ENCODE data around the gene SUN2. TPM values are rescaled to one million over a fixed set of nuclear protein-coding genes. Genes with fewer than 3 reads are reported as not detected.
A peak's percentile ranks its signal among the peaks of the same experiment; 100 is the strongest.

The SUN2 gene
- total and polyA plus RNA-seq, 9 of the 15 experiments (the other 6 are each of a cell fraction or from before 2014, with no cell fraction given), result 0.11 to 42.6 (median 16.7) TPM

DNA sequence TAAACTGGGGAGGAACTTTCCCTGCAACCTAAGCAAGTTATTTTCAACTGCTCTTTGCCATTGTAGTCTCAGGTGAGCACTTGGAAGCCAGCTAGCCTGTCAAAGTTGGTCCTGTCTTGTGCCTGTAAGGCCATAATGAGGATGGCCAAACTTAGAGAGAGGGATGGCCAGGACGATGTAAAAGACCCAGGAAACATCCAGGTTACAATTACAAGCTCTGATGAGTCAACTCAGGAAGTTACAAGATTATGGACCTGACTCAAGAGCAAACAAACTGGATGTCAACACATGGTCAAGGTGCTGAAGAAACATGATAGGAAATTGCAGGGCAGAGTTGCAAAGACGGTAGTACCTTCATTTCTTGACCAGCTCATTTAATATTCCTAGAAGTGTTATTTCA, 48.5 kb downstream of the SUN2 start (continued):
- TF ChIP-seq GTF2A2 (tag; IDR thresholded peaks at IDR 0.05) (no peak), NRF1 (conservative IDR thresholded peaks at IDR 0.05 in 1 of 2, IDR thresholded peaks at IDR 0.05 in 1 of 2) (no peak), CTBP1 (IDR thresholded peaks at IDR 0.05; ENCODE audit: borderline replicate concordance) (peak; percentile 70), FOXA1 (IDR thresholded peaks at IDR 0.05; ENCODE audit: borderline replicate concordance) (no peak), TFAM (CRISPR knock-in tag; conservative IDR thresholded peaks at IDR 0.05) (no peak), RBM14 (IDR thresholded peaks at IDR 0.05; ENCODE audit: borderline replicate concordance, insufficient read depth, low read depth, low read length) (no peak), TARDBP (IDR thresholded peaks at IDR 0.05) (no peak), FOSL1 (tag; conservative IDR thresholded peaks at IDR 0.05) (peak; percentile 62), ZFP30 (CRISPR knock-in tag; IDR thresholded peaks at IDR 0.05; ENCODE audit: borderline replicate concordance) (no peak), PRPF4 (IDR thresholded peaks at IDR 0.05; ENCODE audit: insufficient read depth, low read depth, low read length, poor library complexity, severe bottlenecking) (no peak), NR4A1 (CRISPR knock-in tag; IDR thresholded peaks at IDR 0.05) (no peak), NR4A1 (tag; IDR thresholded peaks at IDR 0.05) (no peak), ZSCAN32 (CRISPR knock-in tag; IDR thresholded peaks at IDR 0.05) (no peak), NONO (IDR thresholded peaks at IDR 0.05; ENCODE audit: low read depth in 2 of 2, low read length in 1 of 2) (no peak)
- TF ChIP-seq, protein P1, sequence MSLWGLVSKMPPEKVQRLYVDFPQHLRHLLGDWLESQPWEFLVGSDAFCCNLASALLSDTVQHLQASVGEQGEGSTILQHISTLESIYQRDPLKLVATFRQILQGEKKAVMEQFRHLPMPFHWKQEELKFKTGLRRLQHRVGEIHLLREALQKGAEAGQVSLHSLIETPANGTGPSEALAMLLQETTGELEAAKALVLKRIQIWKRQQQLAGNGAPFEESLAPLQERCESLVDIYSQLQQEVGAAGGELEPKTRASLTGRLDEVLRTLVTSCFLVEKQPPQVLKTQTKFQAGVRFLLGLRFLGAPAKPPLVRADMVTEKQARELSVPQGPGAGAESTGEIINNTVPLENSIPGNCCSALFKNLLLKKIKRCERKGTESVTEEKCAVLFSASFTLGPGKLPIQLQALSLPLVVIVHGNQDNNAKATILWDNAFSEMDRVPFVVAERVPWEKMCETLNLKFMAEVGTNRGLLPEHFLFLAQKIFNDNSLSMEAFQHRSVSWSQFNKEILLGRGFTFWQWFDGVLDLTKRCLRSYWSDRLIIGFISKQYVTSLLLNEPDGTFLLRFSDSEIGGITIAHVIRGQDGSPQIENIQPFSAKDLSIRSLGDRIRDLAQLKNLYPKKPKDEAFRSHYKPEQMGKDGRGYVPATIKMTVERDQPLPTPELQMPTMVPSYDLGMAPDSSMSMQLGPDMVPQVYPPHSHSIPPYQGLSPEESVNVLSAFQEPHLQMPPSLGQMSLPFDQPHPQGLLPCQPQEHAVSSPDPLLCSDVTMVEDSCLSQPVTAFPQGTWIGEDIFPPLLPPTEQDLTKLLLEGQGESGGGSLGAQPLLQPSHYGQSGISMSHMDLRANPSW (CRISPR knock-in tag; IDR thresholded peaks at IDR 0.05), result no peak
- TF ChIP-seq, protein P2, sequence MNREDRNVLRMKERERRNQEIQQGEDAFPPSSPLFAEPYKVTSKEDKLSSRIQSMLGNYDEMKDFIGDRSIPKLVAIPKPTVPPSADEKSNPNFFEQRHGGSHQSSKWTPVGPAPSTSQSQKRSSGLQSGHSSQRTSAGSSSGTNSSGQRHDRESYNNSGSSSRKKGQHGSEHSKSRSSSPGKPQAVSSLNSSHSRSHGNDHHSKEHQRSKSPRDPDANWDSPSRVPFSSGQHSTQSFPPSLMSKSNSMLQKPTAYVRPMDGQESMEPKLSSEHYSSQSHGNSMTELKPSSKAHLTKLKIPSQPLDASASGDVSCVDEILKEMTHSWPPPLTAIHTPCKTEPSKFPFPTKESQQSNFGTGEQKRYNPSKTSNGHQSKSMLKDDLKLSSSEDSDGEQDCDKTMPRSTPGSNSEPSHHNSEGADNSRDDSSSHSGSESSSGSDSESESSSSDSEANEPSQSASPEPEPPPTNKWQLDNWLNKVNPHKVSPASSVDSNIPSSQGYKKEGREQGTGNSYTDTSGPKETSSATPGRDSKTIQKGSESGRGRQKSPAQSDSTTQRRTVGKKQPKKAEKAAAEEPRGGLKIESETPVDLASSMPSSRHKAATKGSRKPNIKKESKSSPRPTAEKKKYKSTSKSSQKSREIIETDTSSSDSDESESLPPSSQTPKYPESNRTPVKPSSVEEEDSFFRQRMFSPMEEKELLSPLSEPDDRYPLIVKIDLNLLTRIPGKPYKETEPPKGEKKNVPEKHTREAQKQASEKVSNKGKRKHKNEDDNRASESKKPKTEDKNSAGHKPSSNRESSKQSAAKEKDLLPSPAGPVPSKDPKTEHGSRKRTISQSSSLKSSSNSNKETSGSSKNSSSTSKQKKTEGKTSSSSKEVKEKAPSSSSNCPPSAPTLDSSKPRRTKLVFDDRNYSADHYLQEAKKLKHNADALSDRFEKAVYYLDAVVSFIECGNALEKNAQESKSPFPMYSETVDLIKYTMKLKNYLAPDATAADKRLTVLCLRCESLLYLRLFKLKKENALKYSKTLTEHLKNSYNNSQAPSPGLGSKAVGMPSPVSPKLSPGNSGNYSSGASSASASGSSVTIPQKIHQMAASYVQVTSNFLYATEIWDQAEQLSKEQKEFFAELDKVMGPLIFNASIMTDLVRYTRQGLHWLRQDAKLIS (CRISPR knock-in tag; IDR thresholded peaks at IDR 0.05), result no peak
- TF ChIP-seq, protein P3, sequence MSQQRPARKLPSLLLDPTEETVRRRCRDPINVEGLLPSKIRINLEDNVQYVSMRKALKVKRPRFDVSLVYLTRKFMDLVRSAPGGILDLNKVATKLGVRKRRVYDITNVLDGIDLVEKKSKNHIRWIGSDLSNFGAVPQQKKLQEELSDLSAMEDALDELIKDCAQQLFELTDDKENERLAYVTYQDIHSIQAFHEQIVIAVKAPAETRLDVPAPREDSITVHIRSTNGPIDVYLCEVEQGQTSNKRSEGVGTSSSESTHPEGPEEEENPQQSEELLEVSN (IDR thresholded peaks at IDR 0.05; ENCODE audit: borderline replicate concordance in 1 of 2, extremely low read depth in 1 of 2, insufficient read depth in 1 of 2, insufficient read length in 1 of 2, low read depth in 1 of 2, low read length in 1 of 2, poor library complexity in 1 of 2, severe bottlenecking in 1 of 2), result no peak
- TF ChIP-seq, protein P4, sequence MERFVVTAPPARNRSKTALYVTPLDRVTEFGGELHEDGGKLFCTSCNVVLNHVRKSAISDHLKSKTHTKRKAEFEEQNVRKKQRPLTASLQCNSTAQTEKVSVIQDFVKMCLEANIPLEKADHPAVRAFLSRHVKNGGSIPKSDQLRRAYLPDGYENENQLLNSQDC (CRISPR knock-in tag; IDR thresholded peaks at IDR 0.05), result no peak
